ENCODE results near the gene FOXL3. TPM values are rescaled to one million over a fixed set of nuclear protein-coding genes. Genes with fewer than 3 reads are reported as not detected.

The FOXL3 gene
- total RNA-seq, 1 experiment from 2014 or later: not detected

- in situ Hi-C loops (cut with HindIII; ENCODE audit: low pct_unique_long_range_greater_than_20kb, low sequenced_read_pairs): no loop called here
- DNase-seq (ENCODE audit: low read depth): no peak
Measured at GRCh38 chr7:280461-280860, 9.5 kb upstream of the FOXL3 start.

- in situ Hi-C loops (cut with HindIII; ENCODE audit: low pct_unique_long_range_greater_than_20kb, low sequenced_read_pairs): no loop called here
- no peak for DNase-seq (ENCODE audit: low read depth)
Measured at GRCh38 chr7:281637-282036, 8.3 kb upstream of the FOXL3 start.

GRCh38 chr7:282621-283020, 7.3 kb upstream of the FOXL3 start:
- DNase-seq (ENCODE audit: low read depth): no peak
- in situ Hi-C loops (cut with HindIII; ENCODE audit: low pct_unique_long_range_greater_than_20kb, low sequenced_read_pairs): no loop called here

GRCh38 chr7:284762-285722, 4.9 kb upstream of the FOXL3 start:
- no peak for DNase-seq (ENCODE audit: low read depth)
- in situ Hi-C loops (cut with HindIII; ENCODE audit: low pct_unique_long_range_greater_than_20kb, low sequenced_read_pairs): no loop called here

GRCh38 chr7:285731-286130, 4.2 kb upstream of the FOXL3 start:
- in situ Hi-C loops (cut with HindIII; ENCODE audit: low pct_unique_long_range_greater_than_20kb, low sequenced_read_pairs): no loop called here
- DNase-seq (ENCODE audit: low read depth): no peak

GRCh38 chr7:286266-286665, 3.7 kb upstream of the FOXL3 start:
- in situ Hi-C loops (cut with HindIII; ENCODE audit: low pct_unique_long_range_greater_than_20kb, low sequenced_read_pairs): no loop called here
- no peak for DNase-seq (ENCODE audit: low read depth)

GRCh38 chr7:288671-289101, 1.3 kb upstream of the FOXL3 start:
- in situ Hi-C loops (cut with HindIII; ENCODE audit: low pct_unique_long_range_greater_than_20kb, low sequenced_read_pairs): no loop called here
- DNase-seq (ENCODE audit: low read depth): no peak

GRCh38 chr7:289209-289755, 688 bp upstream of the FOXL3 start:
- in situ Hi-C loops (cut with HindIII; ENCODE audit: low pct_unique_long_range_greater_than_20kb, low sequenced_read_pairs): no loop called here
- no peak for DNase-seq (ENCODE audit: low read depth)

GRCh38 chr7:290554-291372, 793 bp downstream of the FOXL3 start:
- in situ Hi-C loops (cut with HindIII; ENCODE audit: low pct_unique_long_range_greater_than_20kb, low sequenced_read_pairs): no loop called here
- no peak for DNase-seq (ENCODE audit: low read depth)

GRCh38 chr7:291373-292092, 1.6 kb downstream of the FOXL3 start:
- in situ Hi-C loops (cut with HindIII; ENCODE audit: low pct_unique_long_range_greater_than_20kb, low sequenced_read_pairs): no loop called here

GRCh38 chr7:292226-292625, 2.3 kb downstream of the FOXL3 start:
- DNase-seq (ENCODE audit: low read depth): no peak
- in situ Hi-C loops (cut with HindIII; ENCODE audit: low pct_unique_long_range_greater_than_20kb, low sequenced_read_pairs): no loop called here

More at GRCh38 chr7:291373-292092, 1.6 kb downstream of the FOXL3 start:
- peak; percentile 87 for DNase-seq (ENCODE audit: low read depth)

GRCh38 chr7:292826-293225, 2.9 kb downstream of the FOXL3 start:
- no peak for DNase-seq (ENCODE audit: low read depth)
- in situ Hi-C loops (cut with HindIII; ENCODE audit: low pct_unique_long_range_greater_than_20kb, low sequenced_read_pairs): no loop called here

GRCh38 chr7:293681-294439, 3.9 kb downstream of the FOXL3 start:
- in situ Hi-C loops (cut with HindIII; ENCODE audit: low pct_unique_long_range_greater_than_20kb, low sequenced_read_pairs): no loop called here
- no peak for DNase-seq (ENCODE audit: low read depth)

- in situ Hi-C loops (cut with HindIII; ENCODE audit: low pct_unique_long_range_greater_than_20kb, low sequenced_read_pairs): no loop called here
- DNase-seq (ENCODE audit: low read depth): no peak
Measured at GRCh38 chr7:294440-295154, 4.6 kb downstream of the FOXL3 start.

- no peak for DNase-seq (ENCODE audit: low read depth)
- in situ Hi-C loops (cut with HindIII; ENCODE audit: low pct_unique_long_range_greater_than_20kb, low sequenced_read_pairs): no loop called here
Measured at GRCh38 chr7:295155-296154, 5.5 kb downstream of the FOXL3 start.

GRCh38 chr7:296373-296945, 6.5 kb downstream of the FOXL3 start:
- in situ Hi-C loops (cut with HindIII; ENCODE audit: low pct_unique_long_range_greater_than_20kb, low sequenced_read_pairs): no loop called here

More at GRCh38 chr7:296373-296945, 6.5 kb downstream of the FOXL3 start:
- DNase-seq (ENCODE audit: low read depth): no peak
